GM12878 (cell line): Measurements from ENCODE around the gene BEAN1.

ENCODE experiments used
- ASH2L ChIP-seq: fragments of 300-600, 200-600 bp; sonication (generic); IDR thresholded peaks from 2 replicates; pipeline ENCODE4 v1.6.1; 2017; ENCODE audit warnings: low read depth, mild to moderate bottlenecking, borderline replicate concordance
- MAX ChIP-seq: IDR thresholded peaks from 2 replicates; pipeline ENCODE4 v1.6.1; 2012; ENCODE audit warnings: low read depth, low read length, improper control_type of control experiment

- TF ChIP-seq MAX (no peak), ASH2L (no peak)
Observed at GRCh38 chr16:66491716-66492064, 64.6 kb downstream of the BEAN1 start.
